HG03469 (cell line): Measurements from ENCODE around the gene SPTBN1.

ENCODE experiments used
- ATAC-seq: cut with Tn5 transposase; IDR thresholded peaks from one replicate; pipeline ENCODE4 v1.9.1; 2021; ENCODE audit warnings: mild to moderate bottlenecking, moderate library complexity, moderate number of reproducible peaks; ENCODE audit not compliant: unreplicated experiment

The SPTBN1 gene

GRCh38 chr2:54586494-54586893 is 130.4 kb downstream of the SPTBN1 start:
- no peak for ATAC-seq

DNA sequence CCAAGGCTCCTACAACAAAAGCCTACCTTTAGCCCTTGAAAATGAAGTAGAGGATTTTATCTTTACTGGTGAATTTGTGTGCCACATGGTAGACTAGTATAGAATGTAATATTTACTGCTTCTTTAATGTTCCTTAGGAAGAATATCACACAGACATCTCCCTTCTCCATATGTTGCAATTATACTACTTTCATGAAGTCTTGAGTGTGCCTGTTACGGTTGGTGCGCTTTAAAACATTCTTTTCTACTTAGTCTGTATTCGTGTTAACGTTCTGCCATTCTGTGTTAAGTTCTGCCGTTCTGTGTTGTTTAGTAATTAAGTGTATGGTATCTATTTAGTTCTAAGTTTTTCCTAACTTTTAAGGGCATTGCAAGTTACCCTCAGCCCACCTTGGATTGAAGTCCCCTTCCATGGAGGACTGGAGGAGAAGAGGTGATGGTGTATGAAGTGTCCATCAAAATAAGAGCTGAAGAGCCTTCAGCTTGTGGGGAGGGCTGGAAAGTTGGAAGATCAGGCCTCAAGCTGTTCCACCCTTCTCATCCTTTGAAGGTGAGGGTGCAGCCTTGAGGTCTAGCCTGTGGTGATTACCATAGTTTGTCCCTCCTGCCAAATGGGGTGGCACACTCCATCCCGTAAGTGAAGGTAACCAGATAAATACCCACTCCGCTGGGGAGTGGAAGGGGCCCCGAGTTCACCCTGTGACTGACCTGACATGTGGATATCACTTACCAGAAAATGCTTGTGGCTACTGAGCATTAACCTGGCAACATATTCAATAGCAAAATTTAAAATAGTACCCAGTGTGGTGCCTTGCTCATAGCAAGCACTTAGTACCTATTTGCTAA is 131.3 kb downstream of the SPTBN1 start:
- no peak for ATAC-seq

DNA sequence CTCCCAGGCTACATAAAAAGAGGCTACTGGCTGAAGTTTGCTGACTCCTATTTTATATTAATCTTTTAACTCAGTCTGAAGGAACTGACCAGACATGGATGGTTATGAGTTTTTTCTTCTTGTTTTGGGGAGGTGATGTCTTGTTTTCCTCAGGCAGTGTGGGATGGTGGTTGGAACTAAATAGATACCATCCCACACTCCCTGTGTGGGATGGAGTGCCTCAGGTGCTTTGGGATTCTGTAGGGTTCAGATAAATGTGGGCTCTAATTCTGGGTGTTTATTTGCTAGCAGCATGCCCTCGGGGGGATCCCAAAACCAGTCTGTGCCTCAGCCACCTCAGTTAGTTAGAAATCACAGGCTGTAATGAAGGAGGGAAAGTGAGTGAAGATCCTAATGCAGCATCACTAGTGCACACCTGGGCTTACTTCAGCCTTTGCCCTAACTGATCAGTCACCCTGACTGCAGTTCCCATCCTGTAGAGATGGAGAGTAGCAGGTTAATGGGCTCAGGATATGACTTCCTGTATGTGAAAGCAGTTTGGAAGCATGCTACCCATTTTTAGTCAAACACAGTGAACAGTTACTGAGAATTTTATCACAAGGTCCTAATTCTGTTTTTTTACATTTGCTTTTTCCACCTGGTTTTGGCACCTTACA is 132.2 kb downstream of the SPTBN1 start:
- ATAC-seq, result no peak

GRCh38 chr2:54589038-54589339 is 132.9 kb downstream of the SPTBN1 start:
- ATAC-seq, result no peak

GRCh38 chr2:54589340-54590215 is 133.5 kb downstream of the SPTBN1 start:
- ATAC-seq, result peak; percentile 44

GRCh38 chr2:54590216-54591120 is 134.3 kb downstream of the SPTBN1 start:
- ATAC-seq, result no peak

GRCh38 chr2:54591551-54591950 is 135.4 kb downstream of the SPTBN1 start:
- ATAC-seq, result no peak

GRCh38 chr2:54593249-54593648 is 137.1 kb downstream of the SPTBN1 start:
- no peak for ATAC-seq

DNA sequence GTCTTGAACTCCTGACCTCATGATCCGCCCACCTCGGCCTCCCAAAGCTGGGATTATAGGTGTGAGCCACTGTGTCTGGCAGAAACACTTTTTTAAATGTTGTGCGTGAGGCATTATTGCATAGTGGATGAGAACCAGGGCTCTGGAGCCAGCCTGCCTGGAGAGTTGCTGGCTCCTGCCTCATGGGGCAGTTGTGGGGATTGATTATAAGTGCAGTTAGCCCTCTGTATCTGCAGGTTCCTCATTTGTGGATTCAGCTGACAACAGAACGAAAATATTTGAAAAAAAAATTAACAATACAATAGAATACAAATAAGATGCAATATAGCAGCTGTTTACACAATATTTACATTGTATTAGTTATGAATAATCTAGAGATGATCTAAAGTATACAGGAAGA is 137.9 kb downstream of the SPTBN1 start:
- ATAC-seq, result no peak

GRCh38 chr2:54595161-54595803 is 139.2 kb downstream of the SPTBN1 start:
- ATAC-seq, result no peak

DNA sequence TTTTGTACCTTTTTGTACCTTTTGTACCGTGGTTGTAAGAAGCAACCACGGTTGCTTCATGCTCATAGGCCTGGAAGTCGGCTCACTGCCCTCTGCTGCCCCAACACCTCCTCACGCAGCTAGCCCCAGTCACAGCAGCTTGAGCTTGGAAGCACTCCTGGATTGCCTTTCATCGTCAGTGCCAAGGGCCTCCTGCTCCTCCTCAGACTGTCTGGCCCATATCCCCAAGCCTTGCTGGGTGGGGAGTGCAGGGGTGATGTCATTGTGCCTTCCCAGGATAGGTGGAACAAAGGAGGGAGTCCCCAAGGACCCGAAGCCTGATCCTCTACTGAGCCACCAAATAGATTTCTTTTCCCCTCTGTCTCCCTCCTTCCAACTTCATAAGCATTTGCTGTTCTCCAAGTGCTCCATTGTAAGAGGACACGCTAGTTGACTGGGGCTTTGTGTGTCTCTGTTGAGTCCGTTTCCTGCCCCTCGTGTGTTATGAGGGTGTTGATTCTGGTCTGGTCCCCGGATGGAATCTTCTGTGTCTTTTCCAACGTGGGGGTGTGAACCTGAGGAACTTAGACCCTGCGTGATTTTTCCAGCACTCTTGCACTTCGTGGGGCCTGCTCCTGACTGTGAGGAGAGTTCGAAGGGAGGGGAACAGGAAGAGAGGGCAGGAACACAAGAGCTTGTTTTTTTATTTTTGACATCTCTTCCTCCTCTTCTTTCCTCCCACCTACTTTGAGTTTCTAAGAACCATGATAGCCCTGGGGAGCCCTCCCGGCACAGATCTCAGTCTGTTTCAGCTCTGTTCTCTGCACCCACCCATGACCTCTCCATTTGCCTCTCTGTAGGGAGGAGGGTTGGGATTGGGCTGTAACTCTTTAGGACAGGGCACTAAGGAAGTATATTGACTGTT is 140.1 kb downstream of the SPTBN1 start:
- no peak for ATAC-seq

DNA sequence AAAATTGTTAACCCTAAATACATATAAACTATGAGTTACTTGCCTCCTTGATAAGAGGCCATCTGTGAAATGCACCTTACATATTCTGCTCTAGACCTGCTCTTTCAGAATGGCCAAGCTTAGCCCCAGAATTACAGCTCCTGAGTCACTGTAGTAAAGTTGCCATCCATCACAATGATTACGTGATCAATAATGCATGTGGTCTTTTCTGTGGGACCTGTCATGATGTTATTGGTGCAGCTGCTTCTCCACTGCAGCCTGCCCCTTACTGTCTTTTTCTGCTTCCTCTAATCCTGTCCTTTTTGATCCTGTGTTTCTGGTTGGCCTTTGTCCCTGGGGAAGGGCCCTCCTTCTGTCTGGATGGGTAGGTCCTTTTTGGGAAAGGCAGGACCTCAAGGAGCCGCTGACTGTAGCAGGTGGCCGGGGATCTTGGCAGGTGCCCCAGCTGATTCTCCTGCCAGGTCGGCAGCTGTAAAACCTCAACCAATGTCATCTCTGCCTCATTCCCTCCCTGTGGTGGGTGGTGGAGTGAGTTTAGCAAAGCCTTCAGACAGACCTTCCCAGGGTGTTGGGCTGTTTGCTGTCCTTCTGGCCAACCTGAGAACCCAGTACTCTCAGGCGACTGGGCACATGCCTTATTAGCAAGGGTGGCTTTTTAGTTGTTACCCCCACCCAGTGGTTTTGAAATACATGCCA is 141.2 kb downstream of the SPTBN1 start:
- ATAC-seq, result no peak

DNA sequence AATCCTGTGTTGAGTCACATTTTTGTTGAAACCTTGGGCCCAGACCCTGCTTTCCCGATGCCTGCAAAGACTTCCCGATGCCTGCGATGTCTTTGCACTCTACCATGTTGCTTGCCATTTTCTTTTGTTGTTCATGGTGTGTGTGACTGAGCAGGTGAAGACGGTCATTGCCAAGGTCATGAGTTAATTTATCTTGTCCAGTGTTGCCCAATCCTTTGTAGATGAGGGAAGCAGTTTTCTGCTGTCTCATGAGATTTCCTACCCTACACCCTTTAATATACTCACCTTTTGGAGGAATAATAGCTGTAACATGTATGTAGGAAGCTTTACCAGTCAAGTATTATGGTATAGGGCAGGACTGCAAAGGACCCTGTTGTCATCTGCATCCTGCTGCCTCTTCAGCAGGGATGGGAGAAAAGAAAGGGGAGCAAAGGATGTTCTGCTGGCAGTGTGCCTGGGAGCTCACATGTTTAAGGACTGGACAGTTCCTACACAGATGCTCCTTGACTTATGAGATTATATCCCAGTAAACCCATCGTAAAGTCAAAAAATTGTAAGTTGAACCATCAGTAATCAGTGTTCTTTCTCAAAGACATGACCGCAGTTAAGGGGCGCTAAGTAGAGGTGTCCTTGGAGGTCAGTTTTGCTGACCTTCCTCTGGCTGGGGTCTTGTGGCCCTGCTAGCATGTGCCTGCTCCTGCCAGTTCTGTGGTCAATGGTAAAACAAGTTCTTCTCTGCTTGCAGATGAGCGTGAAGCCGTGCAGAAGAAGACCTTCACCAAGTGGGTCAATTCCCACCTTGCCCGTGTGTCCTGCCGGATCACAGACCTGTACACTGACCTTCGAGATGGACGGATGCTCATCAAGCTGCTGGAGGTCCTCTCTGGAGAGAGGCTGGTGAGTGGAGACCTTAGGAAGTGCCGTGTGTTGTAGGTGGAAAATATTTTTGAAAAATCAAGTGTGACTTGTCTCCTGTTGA is 142.5 kb downstream of the SPTBN1 start:
- ATAC-seq, result no peak

- ATAC-seq, result no peak
These were observed 143.2 kb downstream of the SPTBN1 start for GRCh38 chr2:54599326-54599710.

DNA sequence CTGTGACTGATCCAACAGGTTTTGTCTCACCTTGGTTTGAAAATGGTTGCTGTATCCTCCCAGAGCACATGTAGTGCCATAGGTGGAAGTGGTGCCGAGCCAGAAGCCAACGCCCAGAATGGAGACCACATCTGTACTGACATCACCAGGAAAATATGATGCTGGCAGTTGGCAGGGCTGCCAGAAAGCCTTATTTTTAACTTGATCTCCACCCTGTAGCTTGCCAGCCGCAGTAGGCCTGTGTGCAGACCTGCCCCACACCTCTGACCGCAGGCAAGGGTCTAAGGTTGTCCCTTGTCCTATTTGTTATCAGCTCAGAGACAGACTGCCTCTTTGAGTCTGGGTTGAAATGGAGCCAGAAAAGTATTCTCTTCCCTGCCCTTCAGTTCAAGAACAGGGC is 143.8 kb downstream of the SPTBN1 start:
- no peak for ATAC-seq

DNA sequence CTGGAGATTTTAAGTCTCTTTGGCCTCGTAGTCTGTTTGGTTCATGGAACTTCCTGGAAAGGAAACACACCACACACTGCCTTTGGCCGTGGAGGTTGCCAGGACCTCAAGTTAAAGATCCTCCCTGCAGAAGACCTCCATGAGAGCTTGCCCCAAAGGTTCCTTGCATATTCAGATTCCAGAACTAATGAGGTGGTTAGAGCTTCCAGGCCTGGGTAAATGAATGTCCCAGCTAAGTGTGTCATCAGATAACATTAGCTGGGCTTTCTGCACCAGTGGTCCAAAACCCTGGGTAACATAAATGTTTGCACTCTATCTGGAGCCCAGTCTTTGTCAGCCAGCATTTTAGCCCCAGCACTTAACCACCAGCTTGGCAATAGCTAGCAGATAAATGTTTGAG is 145.2 kb downstream of the SPTBN1 start:
- ATAC-seq, result no peak

DNA sequence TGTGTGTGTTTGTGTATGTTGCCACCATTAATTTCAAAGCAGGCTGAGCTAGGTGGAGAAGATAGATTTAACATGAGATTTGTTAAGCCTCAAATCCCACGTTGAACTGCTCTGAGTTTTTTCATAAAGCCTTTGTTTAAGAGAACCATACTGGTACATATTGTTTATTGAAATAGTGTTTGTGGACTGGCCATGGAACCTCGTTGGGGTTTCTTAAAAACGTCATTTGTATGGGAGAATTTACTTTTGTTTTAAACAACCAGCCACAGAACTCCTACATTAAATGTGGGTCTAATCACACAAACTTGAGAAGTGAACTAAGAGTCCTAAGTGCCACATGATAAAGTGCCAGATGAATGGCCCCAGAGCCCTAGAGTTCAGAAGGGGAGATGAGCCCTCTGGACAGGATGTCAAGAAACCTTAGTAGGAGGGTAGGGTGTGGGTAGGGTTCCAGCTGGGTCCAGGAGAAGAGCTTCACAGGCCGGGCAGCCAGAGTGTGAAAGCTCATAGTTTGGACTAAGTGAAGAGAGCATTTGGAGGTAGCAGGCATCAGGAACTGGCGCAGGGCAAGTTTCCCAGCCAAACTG is 146.7 kb downstream of the SPTBN1 start:
- ATAC-seq, result no peak
